ENCODE measurements around the gene STRN3. TPM values are rescaled to one million over a fixed set of nuclear protein-coding genes. Genes with fewer than 3 reads are reported as not detected.
A peak's percentile ranks its signal among the peaks of the same experiment; 100 is the strongest.

The STRN3 gene
- total RNA-seq, 1 donor from 2014 or later, result 148 TPM

Small RNA genes lying within 50 kb of the gene (small RNA-seq; reads per million reads assigned to genes)
- gene HIGD1AP17 (not detected), gene MIR624 (0.28 reads per million, percentile 10 among the genes with 10 or more reads in this experiment)

Other genes with a start within 250 kb of the STRN3 start
- gene COCH, start 151.8 kb downstream of the STRN3 start, total RNA-seq, result 48.5 TPM
- 26.9 TPM for gene AP4S1, start 730 bp downstream of the STRN3 start, total RNA-seq
- 459 TPM for gene HECTD1, start 181.4 kb upstream of the STRN3 start, total RNA-seq

Data from frontal cortex (tissue), 1 donor.